SKM-1 treated with dmso at 0.1 percent for 144 hours (cell line): ENCODE results near the gene NCAM2.

ENCODE experiments used
- DNase-seq: peaks from one replicate; lab custom pipeline; 2025; ENCODE audit not compliant: unreplicated experiment; lab: John Stamatoyannopoulos, UW

The NCAM2 gene

GRCh38 chr21:20997636-20998455 is at the start of gene NCAM2:
NCAM2 (plus strand) TSS chr21:20998409.
- peak; percentile 63 for DNase-seq

- no peak for DNase-seq
Measured at GRCh38 chr21:20949884-20950283, 48.3 kb upstream of the NCAM2 start.

- no peak for DNase-seq
Measured at GRCh38 chr21:20965816-20966215, 32.4 kb upstream of the NCAM2 start.

GRCh38 chr21:20968391-20968790 is 29.8 kb upstream of the NCAM2 start:
- no peak for DNase-seq

GRCh38 chr21:20970691-20971090 is 27.5 kb upstream of the NCAM2 start:
- DNase-seq = no peak

GRCh38 chr21:20971296-20971921 is 26.8 kb upstream of the NCAM2 start:
- peak; percentile 44 for DNase-seq

- DNase-seq = no peak
Measured at GRCh38 chr21:20994790-20995189, 3.4 kb upstream of the NCAM2 start.

- DNase-seq = no peak
Measured at GRCh38 chr21:20996421-20997310, 1.5 kb upstream of the NCAM2 start.

GRCh38 chr21:20997311-20997635 is 936 bp upstream of the NCAM2 start:
- DNase-seq = no peak

- DNase-seq = no peak
Measured at GRCh38 chr21:20998456-20998789, 214 bp downstream of the NCAM2 start.

GRCh38 chr21:20998886-20999285 is 677 bp downstream of the NCAM2 start:
- DNase-seq = no peak

- DNase-seq = peak; percentile 49
Measured at GRCh38 chr21:20999659-21000058, 1.4 kb downstream of the NCAM2 start.

- DNase-seq = no peak
Measured at GRCh38 chr21:21000591-21001175, 2.5 kb downstream of the NCAM2 start.

- no peak for DNase-seq
Measured at GRCh38 chr21:21001591-21002100, 3.4 kb downstream of the NCAM2 start.

- no peak for DNase-seq
Measured at GRCh38 chr21:21002153-21002552, 3.9 kb downstream of the NCAM2 start.

- peak; percentile 54 for DNase-seq
Measured at GRCh38 chr21:21003701-21004100, 5.5 kb downstream of the NCAM2 start.

GRCh38 chr21:21007606-21008005 is 9.4 kb downstream of the NCAM2 start:
- DNase-seq = no peak

- no peak for DNase-seq
Measured at GRCh38 chr21:21010228-21010627, 12.0 kb downstream of the NCAM2 start.

GRCh38 chr21:21010698-21011097 is 12.5 kb downstream of the NCAM2 start:
- no peak for DNase-seq

- no peak for DNase-seq
Measured at GRCh38 chr21:21018821-21019220, 20.6 kb downstream of the NCAM2 start.

GRCh38 chr21:21019681-21020080 is 21.5 kb downstream of the NCAM2 start:
- no peak for DNase-seq
